HEK293 (cell line): Measurements from ENCODE around the gene CPA4.

Source experiments
- ZBTB1 ChIP-seq: fragments of 450-650 bp; formaldehyde crosslinking; IDR thresholded peaks from 2 replicates; pipeline ENCODE4 v1.5.1; 2016; ENCODE audit warnings: missing biosample characterization, missing genetic modification characterization
- ZNF292 ChIP-seq: fragments of 450-650 bp; formaldehyde crosslinking; IDR thresholded peaks from 2 replicates; pipeline ENCODE4 v1.5.1; 2016; ENCODE audit warnings: low read depth, missing biosample characterization, missing genetic modification characterization, borderline replicate concordance
- TF ChIP-seq, protein P1 (sequence below): fragments of 450-650 bp; formaldehyde crosslinking; IDR thresholded peaks from 2 replicates; pipeline ENCODE4 v1.5.1; 2016; ENCODE audit warnings: missing biosample characterization, missing genetic modification characterization
- TF ChIP-seq, protein P2 (sequence below): fragments of 450-650 bp; formaldehyde crosslinking; IDR thresholded peaks from 2 replicates; pipeline ENCODE4 v1.5.1; 2016; ENCODE audit warnings: missing biosample characterization, missing genetic modification characterization, low read depth
- TF ChIP-seq, protein P3 (sequence below): fragments of 450-650 bp; formaldehyde crosslinking; IDR thresholded peaks from 2 replicates; pipeline ENCODE4 v1.5.1; 2016; ENCODE audit warnings: missing biosample characterization, missing genetic modification characterization
- TF ChIP-seq, protein P4 (sequence below): fragments of 450-650 bp; formaldehyde crosslinking; IDR thresholded peaks from 2 replicates; pipeline ENCODE4 v1.5.1; 2016; ENCODE audit warnings: missing biosample characterization, missing genetic modification characterization

DNA sequence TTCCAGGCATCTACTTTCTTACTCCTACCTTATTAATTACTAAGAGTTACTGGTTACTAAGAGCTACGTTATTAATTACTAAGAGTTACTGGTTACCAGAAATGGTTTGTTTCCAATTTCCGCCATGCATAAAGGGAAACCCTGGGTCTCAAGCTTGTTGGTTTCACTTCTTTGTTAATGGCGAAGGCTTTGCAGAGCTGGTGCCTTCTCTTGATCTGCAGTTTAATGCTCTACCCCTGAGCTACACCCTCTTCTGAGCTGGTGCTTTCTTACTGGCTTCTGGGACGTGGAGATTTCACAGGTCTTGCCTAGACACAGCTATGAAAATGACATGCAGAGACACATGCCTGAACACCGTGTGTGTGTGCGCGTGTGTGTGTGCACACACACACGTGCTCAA, 560 bp downstream of the CPA4 start:
- TF ChIP-seq, protein P1, sequence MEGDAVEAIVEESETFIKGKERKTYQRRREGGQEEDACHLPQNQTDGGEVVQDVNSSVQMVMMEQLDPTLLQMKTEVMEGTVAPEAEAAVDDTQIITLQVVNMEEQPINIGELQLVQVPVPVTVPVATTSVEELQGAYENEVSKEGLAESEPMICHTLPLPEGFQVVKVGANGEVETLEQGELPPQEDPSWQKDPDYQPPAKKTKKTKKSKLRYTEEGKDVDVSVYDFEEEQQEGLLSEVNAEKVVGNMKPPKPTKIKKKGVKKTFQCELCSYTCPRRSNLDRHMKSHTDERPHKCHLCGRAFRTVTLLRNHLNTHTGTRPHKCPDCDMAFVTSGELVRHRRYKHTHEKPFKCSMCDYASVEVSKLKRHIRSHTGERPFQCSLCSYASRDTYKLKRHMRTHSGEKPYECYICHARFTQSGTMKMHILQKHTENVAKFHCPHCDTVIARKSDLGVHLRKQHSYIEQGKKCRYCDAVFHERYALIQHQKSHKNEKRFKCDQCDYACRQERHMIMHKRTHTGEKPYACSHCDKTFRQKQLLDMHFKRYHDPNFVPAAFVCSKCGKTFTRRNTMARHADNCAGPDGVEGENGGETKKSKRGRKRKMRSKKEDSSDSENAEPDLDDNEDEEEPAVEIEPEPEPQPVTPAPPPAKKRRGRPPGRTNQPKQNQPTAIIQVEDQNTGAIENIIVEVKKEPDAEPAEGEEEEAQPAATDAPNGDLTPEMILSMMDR (tag by site-specific recombination), result no peak
- TF ChIP-seq, protein P2, sequence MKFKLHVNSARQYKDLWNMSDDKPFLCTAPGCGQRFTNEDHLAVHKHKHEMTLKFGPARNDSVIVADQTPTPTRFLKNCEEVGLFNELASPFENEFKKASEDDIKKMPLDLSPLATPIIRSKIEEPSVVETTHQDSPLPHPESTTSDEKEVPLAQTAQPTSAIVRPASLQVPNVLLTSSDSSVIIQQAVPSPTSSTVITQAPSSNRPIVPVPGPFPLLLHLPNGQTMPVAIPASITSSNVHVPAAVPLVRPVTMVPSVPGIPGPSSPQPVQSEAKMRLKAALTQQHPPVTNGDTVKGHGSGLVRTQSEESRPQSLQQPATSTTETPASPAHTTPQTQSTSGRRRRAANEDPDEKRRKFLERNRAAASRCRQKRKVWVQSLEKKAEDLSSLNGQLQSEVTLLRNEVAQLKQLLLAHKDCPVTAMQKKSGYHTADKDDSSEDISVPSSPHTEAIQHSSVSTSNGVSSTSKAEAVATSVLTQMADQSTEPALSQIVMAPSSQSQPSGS, result no peak
- TF ChIP-seq ZBTB1 (tag by site-specific recombination), result no peak
- no peak for TF ChIP-seq ZNF292
- TF ChIP-seq, protein P3, sequence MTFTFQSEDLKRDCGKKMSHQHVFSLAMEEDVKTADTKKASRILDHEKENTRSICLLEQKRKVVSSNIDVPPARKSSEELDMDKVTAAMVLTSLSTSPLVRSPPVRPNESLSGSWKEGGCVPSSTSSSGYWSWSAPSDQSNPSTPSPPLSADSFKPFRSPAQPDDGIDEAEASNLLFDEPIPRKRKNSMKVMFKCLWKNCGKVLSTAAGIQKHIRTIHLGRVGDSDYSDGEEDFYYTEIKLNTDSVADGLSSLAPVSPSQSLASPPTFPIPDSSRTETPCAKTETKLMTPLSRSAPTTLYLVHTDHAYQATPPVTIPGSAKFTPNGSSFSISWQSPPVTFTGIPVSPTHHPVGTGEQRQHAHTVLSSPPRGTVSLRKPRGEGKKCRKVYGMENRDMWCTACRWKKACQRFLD (tag by site-specific recombination), result no peak
- TF ChIP-seq, protein P4, sequence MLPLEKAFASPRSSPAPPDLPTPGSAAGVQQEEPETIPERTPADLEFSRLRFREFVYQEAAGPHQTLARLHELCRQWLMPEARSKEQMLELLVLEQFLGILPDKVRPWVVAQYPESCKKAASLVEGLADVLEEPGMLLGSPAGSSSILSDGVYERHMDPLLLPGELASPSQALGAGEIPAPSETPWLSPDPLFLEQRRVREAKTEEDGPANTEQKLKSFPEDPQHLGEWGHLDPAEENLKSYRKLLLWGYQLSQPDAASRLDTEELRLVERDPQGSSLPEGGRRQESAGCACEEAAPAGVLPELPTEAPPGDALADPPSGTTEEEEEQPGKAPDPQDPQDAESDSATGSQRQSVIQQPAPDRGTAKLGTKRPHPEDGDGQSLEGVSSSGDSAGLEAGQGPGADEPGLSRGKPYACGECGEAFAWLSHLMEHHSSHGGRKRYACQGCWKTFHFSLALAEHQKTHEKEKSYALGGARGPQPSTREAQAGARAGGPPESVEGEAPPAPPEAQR (tag by site-specific recombination), result no peak
